NCI-H446 treated with DMSO at 0.1 percent for 48 hours (cell line): ENCODE results near the gene GRIP1.

Experiments used
- DNase-seq: peaks from one replicate; lab custom pipeline; 2025; lab: John Stamatoyannopoulos, UW

The GRIP1 gene

DNA sequence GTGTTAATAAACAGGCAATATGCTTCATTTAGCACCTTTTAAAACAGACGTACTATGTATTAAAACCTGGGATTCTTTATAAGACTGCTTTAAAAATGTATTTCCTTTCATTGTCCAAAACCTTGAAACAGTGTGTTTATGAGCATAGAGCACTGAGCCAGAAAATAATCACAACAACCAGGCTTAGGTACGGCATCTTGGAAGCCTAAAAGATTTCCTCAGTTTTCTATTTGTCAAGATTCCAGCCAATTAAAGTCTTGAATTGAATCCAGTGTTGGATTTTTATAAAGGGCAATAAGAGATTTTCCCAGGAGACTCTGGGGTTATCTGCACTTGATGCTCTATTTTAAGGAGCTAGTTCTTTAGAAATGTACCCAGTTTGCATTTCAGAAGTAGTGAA, 80.3 kb downstream of the GRIP1 start:
- DNase-seq = no peak

DNA sequence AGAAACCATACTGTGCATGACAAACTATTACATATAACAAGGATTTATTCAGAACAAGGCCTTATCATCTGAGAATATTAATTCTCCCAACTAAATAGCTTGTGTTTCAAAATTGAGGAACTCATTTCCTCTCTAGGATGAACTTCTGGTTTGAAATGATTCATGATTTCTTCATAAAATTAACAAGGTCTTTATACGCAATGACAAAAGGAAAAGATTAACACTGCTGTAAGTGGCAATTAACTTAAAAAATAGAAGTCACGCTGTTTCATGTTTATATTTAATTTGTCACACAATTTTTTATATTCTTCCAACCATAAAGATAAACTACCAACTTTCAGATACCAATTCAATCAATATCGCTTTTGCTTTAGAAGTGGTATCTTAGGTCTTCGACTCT, 80.8 kb downstream of the GRIP1 start:
- no peak for DNase-seq

DNA sequence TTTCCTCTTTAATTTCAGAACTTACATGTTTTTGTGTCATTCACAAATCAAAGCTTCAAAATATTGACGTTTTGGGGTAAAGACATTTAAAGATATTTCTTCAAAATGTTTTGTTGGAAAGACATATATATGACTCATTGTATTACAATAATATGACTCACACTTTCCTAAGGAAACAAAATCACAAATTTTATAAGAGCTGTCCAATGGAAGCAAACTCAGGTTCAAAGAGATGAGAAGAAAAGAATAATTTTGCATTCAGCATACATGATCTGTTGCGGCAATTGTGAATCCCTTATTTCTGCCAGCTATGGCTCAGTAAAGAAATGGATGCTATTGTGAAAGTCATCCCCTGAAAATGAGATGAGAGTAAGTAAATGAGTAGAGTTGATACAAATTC, 82.7 kb downstream of the GRIP1 start:
- DNase-seq = no peak

DNA sequence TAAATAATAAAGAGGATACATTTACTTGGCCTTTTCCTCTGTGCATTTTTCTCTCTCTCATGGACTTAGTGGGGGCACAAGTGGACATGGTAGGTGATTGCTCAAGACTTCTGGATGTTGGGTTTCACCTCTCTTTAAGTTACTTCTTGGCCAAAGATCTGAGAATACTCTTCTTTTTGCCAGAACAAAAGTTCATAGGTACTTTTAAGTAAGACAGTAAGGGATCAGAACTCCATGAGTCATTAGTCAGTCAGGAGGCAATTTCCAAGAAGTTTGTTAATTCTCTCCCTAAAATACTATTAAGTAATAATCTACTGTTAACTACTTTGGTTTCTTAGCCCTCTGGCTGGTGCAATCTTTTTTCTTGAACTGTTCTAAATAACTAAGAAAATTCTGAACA, 84.2 kb downstream of the GRIP1 start:
- no peak for DNase-seq

DNA sequence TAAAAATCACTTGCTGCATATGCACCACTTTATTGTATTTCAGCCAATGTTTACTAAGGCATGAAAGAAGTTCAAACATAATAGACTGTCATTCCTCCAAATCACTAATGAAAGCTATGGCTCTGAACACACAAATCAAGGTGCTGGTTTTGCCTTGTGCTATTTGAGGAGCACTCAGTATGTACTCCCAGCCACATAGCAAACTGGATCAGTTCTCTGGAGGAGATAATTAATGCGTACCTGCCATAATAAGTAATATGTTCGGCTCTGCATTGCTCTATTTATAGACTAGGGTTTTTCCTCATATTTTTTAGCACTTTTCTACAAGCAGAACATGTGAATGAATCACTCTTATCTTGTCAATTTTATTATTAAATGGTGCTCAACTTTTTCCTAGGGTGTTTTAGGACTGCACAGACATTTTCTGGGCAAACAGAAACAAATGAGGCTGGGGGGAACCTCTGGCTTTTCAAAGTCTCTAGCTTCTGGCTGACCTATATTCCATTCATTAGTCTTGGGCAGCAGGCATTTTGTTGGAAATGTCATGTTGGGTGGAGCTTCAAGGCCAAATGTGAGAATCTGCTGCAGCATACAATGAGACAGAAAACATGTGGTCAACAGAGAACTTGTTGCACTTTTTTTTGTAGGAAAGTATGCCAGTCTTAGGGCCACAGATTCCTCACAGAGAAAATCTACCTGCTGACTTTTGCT, 88.4 kb downstream of the GRIP1 start:
- DNase-seq = no peak

DNA sequence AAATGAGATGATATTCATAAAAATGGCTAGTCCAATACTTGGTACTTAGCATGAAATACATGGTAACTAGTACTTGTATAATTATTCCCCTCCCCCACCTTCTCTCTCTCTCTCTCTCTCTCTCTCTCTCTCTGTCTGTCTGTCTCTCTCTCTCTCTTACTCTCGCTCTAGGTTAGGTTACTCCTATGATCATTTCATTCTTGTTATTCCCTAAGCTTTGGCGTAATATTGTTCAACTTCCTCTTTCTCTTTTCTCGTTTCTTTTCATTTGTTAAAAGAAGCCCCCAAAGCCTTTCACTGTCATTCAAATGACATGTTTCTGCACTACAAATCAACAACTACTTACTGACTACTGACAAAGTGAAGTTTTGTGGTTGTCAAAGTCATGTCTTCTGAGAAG, 89.8 kb downstream of the GRIP1 start:
- DNase-seq = no peak

DNA sequence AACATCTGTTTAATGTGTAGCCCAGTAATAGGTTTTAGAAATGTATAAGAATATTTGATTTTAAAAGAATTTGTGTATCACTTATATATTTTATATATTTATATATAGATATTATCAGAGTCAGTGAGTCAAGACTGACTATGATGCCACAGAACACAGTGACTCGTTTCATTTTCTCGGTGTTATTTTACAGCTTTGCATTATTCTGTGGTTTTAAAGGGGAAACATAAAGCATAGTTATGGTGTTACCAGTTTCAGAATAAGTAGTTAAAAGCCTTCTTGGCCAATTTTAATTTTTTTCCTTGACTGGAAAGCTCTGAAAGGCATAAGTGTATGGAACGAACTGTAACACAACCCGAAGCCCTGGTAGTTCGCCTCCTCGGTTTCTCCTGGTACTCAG, 91.0 kb downstream of the GRIP1 start:
- no peak for DNase-seq

DNA sequence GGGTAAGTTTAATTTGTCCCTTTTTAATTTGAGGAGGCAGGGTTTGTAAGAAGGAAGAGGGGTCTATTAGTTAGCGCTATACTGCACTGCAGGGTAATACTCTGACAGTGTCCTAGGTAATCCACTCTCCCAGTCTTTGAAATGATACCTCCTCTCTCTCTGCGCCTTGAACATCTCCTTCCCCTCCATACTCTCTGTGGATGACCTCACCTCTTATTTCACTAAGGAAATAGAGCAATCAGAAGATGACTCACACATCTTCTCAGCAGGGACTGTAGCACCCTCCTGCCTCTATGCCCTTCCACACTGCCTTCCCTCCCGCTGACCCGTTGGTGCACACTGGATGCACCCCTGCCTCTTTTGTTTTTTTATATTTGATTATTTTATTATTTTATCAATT, 94.2 kb downstream of the GRIP1 start:
- DNase-seq = no peak

DNA sequence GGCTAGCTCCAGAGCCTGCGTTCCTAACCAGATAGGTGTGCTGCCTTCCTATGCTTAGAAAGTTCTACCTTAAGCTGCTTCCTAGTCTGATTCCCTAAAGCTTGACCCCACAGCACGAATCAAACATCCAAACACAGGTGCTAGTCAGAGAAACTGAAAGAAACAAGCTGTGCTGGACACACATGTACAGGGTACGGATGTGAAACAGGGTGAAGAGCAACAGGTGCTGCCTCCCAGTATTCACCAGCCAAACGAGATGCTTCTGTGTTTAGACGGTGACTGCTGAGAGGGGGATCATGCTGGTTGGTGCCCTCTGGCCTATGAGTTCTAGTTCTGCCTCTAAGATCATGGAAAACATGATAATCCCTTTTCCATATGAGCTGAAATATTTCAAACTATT, 105.3 kb downstream of the GRIP1 start:
- DNase-seq = no peak

DNA sequence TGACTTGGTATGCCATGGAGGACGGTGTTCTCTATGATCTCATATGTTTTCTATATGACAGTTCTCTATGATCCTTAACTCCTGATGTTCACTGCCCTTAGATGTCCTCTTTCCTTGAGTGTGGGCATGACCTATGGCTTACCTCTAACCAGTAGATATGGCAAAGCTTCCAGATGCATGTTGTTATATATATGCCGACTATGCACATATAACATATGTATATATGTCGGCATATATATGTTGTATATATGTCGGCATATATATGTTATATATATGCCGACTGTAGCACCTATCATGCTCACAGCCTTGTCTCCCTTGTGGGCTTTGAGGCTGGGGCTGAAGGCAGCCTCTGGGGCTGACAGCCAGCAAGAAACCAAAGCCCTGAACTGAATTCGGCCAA, 106.0 kb downstream of the GRIP1 start:
- no peak for DNase-seq

DNA sequence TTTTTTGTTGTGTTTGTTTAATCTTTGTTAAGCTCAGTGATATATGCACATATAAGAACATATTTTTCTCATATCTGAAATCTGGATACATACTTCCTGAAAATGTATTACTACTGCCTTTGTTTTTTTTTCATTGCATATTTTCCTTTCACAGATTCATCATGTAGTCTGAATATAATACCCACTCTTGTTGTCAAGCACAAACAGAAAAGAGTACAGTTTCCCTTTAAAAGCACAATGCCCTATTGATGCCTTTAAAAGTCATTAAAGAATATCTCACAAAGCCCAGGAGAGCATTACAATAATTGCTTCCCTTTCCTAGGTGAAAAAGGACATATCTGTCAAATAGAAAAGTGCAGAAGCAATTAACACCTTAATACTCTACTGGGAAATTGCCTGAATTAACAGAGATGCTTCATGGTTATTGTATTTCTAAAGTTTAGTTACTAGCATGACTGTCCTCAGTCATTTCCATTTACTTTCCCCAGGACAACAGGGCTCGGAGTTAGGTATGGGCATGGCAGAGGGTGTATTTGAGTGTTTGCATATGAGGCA, 107.4 kb downstream of the GRIP1 start:
- DNase-seq = no peak

DNA sequence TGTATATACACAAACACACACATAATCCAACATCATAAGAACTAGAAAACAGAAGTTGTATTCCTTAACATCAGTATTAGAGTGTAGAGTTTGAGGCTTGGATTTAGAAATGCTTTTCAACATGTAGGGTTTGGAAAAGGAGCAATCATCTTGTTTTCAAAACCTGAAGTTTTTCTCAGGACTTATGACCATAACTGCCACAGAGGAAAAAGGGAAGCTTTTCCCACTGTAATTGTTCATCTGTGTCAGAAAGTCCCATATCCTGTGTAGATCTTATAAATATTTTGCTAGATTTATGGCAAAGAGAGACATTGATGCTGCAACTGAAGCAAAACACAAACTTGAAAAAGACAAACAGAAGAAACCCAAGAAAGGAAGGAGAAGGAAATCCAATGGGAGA, 115.7 kb downstream of the GRIP1 start:
- no peak for DNase-seq

DNA sequence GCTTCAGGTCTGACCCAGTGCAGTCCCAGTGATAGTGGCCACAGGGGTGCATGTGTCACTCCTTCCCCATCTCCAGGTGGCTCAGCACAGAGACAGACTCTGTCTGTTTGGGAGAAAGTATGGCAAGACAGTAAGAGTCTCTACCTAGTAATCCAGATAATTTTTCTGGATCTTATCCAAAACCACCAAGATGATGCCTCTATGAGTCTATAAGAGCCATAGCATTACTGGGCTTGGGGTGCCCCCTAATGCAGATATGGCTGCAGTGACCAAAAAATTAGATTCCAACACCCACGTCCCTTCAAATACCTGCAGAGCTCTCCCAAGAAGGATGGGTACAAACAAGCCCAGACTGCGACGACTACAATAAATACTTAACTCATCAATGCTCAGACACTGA, 123.8 kb downstream of the GRIP1 start:
- no peak for DNase-seq

DNA sequence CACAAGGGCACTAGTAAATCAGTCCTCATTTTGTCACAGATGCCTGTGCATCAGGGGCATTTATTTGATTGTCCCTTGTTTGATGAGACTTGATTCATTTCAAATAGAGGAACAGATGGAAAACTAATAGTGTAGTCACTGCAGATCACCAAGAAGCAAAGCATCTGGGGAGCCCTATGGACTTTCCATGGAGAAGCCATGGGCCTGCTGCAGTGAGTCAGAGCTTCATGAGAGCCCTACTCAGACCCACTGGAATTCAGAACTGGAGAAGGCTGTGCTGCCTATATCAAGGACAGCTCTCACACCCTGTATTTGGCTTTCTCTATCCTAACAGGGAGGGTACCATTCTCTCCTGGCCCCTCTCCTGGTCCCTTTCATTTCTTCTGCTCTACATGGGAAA, 126.2 kb downstream of the GRIP1 start:
- DNase-seq = no peak

DNA sequence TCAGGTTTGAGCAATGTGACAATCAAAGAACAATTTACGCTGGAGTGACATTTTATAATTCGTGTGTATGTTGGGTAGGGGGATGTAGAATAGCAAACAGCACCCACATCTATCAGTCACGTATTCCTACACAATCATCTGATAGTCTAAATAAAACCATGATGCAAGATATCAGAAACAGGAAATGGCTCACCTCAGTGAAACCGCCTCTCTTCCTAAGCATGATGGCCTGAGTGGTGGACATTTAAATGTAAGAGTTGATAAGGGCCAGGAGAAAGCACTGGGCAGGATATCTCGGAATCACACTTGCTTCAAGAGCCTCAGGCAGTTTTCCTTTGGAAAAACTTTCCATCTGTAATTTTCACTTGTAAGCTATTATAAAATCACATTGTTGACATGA, 128.2 kb downstream of the GRIP1 start:
- DNase-seq = no peak

DNA sequence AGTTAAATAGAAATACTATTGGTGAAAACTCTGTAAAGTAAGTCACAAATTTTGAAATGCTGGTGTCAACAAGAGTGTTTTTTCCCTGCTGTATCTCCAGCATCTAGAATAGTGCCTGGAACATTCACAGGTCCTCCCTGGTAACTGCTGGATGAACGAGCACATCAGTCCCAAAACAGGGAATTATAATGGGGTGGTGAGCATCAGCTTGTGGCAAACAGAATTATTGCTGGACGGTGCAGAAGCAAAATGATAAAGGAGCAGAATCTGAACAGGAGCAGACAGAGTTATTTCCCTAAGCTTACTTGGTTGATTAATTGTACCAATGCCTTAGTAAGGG, 129.9 kb downstream of the GRIP1 start:
- no peak for DNase-seq

DNA sequence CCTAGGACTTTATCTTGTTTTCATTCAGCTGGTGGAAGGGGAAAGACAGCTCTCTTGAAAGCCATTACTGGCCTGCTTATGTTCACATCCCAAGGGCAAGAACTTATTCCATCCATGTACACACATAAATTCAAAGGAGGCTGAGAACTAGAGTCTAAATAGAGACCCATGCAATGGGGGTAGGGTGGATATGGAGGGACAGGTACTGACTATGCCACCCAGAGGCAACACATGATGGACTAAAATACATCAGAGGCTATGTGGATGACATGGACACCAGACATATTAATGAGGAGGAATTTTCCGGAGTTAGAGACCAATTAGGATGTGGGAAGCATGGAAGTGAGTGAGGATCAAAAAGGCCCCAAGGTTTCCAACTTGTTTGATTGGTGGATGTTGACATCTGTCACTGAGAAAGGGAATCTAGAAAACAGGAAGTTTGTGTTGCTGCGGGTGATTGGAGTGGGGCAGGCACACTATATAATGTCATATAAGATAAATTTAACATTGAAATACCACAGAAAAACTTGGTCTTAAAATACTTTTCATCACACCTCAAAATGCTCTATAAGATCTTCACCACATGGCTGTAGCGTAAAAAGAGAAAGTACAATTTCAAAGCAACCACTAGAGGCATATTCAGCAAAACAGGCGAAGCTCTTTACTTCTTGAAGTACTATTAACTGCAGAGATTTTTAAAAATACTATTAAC, 130.4 kb downstream of the GRIP1 start:
- no peak for DNase-seq

DNA sequence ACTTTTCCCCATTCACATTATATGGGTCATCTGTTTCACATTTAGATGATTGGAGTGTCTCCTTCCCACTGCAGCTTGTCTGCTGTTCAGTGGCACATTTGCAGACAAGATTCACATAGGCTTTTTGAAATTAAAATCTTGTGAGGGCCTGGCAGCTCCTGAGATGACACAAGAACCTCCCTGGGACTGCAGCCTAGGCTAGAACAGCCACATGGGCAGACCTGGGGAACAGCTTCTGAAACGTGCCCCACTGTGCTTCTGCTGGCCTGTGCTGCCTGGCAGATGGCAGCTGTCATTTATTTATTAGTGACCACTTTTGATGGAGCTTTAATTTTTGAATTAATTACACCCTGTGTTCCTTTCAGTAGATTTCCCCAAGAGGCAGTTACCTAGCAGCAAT, 137.4 kb downstream of the GRIP1 start:
- peak; percentile 74 for DNase-seq

DNA sequence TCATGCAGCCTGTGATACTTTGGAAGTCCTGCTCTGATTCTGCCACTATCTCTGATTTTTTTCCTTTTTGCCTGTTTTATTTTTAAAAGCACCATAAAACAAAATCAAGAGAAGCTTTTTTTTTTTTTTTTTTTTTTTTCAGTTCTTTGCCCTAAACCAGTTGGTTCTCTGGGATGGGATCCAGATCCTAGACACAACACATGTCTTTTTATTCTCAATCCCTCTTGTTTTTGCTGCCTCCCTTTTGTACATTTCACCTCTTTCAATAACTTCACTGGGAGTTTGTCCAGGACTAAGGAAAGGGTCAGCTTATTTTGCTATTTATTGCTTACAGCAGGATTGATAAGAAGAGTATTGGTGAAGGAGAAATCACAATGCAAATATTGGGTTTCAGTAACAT, 139.4 kb downstream of the GRIP1 start:
- peak; percentile 48 for DNase-seq

DNA sequence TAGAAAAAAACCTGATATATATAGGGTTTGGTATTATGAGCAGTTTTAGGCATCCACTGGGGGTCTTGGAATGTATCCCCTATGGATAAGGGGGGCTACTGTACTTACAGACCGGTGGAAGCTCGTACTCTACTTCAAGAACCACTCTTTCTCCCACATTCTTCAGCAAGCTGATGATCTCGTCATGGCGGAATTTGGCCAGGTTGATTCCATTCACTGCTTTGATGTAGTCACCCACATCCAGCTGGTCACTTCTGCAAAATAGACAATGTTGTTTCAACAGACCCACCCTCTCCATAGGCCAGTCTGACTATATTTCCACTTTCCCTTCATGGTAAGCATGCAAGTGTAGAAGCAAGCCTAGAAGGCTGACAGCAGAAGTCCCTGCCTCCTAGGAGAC, 139.9 kb downstream of the GRIP1 start:
- peak; percentile 48 for DNase-seq

DNA sequence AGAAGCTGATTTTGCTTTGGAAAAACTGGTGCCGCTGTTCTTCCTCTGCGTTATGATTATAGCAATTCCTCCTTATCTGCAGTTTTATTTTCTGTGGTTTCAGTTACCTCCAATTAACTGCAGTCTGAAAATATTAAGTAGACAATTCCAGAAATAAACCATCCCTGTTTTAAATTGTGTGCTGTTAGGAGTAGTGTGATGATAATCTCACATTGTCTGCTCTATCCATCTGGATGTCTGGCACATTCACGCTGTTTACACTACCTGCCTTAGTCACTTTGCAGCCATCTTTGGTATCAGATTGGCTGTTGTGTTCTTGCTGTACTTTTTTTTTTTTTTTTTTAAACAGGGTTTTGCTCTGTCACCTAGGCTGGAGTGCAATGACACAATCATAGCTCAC, 141.0 kb downstream of the GRIP1 start:
- no peak for DNase-seq

DNA sequence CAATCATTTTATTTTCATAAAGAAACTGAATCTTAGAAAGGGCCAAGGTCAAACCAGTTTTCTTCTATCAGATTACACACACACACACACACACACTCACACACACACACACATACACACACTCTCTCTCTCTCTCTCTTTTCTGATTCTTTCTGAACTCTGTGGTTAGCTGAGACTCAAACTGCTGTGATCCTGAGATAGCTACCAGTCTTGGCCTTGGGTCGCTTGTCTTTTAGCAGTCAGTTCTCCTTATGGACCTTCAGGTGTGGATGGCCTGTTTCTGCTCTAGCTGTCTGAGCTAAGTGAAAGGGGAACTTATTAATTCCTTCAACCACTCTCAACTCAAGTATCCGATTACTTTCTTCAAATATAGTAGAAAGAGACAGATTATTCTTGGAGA, 145.1 kb downstream of the GRIP1 start:
- DNase-seq = no peak

DNA sequence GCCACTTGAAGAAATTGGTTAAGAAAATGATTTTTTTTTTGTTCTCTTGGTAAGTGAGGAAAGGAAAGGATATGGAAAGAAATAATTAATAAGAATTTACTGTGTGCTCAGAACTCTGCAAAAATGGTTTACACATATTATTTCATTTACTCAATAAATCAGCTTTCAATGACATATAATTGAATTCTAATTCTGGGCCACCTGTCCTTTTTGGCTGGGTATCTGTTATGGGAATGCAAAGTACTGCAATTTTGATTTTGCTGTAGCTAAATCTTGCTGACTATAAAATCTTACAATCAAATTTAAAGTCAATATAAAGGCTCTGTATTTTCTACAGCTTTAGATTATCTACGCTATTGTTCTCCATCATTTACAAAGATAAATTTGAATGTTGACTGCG, 147.1 kb downstream of the GRIP1 start:
- peak; percentile 62 for DNase-seq

DNA sequence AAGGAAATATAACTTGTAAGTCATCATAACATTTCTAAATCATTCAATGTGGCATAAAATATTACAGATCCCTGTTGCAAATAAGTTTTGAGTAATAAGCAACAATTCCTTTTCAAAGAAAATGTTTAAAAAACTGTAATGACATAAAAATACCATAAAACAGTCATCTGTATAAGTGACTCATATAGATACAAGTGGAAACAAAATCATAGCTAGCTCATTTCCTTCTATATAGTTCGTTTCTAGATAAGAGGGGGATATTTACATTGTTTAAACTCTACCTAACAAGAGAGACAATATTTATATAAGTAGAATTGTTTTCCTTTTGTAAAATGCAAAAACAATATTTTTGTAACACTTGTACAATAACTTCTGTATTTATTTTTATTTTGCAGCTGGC, 148.9 kb downstream of the GRIP1 start:
- DNase-seq = no peak
